RPMI8226 (cell line): ENCODE data around the gene MTSS2.
"Not testable (repeated sequence)": the region's sequence is repeated elsewhere in the genome, so short reads cannot be mapped to it uniquely, and the experiment has no call there.

ENCODE experiments used
- DNase-seq: peaks from one replicate; pipeline ENCODE4 v3.0.0-alpha.2; 2015

MTSS2 gene

DNA sequence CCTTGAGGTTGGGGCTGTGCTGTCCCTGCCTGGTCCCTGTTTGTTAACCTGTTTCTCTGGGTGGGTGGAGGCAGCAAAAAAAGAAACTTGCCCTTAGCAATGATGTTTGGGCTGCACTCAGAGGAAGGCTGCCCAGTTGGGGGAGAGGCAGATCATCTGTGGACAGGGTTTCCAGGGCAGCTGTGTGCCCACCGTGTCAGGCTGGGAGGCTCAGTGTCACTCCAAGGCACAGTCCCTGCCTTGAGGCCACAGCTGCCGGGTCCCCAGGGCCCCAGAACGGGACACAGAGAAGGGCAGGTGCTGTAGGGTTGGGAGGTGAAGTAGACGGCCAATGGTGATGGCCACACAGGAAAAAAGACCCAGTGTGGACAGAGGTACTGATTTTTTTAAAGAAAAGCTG is 35.6 kb downstream of the MTSS2 start:
- peak; percentile 7 for DNase-seq

DNA sequence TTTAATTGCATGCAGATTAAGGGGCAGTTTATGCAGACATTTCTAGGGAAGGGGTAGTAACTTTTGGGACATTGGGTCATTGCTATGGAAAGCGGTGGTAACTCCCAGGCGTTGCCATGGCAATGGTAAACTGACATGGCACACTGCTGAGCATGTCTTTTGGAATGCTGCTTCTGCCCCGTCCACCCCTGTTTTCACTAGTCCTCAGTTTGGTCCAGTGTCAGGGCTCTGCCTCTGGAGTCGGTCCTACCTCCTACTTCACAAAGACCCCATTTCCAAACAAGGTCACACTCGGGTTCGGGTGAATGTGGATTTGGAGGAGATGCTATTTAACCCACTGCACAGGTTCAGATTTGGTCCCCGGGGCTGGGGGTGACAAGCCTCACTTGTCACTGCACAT is 36.6 kb downstream of the MTSS2 start:
- peak; percentile 1 for DNase-seq

DNA sequence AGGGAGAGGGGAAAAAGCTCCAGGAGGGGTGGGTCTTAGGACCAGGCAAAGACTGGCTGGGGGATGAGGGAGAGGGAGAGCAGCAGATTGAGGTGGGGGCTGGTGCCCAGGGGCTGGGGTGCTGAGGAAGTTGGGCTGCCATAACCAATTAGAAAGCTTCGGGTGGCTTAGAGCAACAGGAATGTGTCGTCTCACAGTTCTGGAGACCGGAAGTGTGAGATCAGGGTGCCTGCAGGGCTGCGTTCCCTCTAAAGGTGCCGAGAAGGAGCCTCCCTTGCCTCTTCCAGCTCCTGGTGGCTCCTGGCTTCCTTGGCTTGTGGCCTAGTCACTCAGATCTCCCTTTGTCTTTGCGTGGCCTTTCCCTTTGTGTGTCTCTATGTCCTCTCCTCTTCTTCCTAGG is 37.2 kb downstream of the MTSS2 start:
- DNase-seq: peak; percentile 2

DNA sequence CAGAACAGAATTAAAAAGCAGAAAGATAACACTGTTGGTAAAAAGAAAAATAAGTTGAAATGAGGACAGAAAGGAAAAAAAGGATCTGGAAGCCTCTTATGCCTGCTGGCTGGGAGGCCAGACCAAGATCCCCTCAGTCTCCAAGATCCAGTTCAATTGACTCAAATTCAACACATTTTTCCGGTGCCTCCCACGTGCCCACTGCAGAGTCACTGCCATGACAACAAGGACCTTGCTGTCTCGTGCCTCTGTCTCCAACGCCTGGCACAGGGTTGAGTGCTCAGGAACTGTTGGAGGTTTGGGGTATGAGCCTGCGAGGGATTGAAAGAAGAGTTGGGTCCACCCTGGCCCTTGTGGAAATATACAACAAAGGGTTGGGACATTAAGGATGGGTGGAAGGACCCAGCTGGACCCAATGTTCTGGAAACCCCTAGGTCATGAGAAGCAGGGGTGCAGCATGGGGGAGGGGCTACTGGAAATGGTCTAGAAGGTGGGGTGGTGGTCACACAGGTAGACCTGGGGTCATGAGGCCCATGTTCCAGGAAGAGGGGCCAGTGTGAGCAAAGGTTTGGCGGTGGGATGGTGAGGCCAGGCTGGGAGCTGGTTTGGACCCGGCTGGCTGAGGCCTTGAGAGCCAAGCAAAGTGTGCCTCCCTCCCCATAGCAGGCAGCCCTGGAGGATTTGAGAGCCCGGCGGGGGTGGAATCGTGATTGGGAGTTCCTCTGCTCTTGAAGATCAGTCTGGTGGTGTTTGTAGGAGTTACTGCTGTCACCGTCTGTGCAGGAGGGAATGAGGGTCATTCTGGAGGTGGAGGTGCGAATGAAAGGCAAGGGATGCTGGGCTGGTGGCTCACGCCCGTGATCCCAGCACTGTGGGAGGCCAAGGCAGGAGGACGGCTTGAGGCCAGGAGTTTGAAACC is 38.2 kb downstream of the MTSS2 start:
- DNase-seq: peak; percentile 3

DNA sequence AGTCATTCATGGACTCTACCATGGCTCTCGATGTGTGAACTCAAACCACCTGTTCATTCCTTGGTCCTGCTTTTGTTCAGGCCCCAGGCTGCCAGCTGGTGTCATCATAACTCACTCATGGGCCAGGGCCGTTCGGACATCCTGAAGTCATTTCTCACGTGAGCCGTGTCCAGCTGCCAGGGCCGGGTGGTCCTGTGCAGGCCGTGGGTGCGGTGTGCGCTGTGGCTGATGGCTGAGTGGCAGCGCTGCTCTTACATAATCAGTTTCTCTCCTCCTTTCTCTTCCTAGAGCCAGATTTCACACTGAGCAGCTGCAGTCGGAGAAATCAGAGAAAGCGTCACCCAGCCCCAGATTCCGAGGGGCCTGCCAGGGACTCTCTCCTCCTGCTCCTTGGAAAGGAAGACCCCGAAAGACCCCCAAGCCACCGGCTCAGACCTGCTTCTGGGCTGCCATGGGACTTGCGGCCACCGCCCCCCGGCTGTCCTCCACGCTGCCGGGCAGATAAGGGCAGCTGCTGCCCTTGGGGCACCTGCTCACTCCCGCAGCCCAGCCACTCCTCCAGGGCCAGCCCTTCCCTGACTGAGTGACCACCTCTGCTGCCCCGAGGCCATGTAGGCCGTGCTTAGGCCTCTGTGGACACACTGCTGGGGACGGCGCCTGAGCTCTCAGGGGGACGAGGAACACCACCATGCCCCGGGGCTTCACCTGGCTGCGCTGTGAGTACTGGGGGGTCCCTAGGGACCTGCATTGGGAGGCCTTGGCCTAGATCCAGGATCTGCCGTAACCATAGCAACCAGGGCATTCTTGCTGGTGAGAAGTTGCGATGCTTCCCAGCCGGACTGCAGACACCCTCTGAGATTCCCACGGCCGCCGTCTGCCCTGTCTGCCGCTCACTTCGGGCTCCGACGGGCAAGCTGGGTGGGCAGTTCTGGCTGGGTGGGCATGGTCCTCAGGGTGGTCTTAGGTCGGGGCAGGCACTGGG is 39.3 kb downstream of the MTSS2 start, which contains the start of gene IL34:
Gene IL34 (plus strand): TSS at position 300 of the 982 bp plus-strand sequence. CDS start 389 bp downstream, at position 689.
- DNase-seq: peak; percentile 5

DNA sequence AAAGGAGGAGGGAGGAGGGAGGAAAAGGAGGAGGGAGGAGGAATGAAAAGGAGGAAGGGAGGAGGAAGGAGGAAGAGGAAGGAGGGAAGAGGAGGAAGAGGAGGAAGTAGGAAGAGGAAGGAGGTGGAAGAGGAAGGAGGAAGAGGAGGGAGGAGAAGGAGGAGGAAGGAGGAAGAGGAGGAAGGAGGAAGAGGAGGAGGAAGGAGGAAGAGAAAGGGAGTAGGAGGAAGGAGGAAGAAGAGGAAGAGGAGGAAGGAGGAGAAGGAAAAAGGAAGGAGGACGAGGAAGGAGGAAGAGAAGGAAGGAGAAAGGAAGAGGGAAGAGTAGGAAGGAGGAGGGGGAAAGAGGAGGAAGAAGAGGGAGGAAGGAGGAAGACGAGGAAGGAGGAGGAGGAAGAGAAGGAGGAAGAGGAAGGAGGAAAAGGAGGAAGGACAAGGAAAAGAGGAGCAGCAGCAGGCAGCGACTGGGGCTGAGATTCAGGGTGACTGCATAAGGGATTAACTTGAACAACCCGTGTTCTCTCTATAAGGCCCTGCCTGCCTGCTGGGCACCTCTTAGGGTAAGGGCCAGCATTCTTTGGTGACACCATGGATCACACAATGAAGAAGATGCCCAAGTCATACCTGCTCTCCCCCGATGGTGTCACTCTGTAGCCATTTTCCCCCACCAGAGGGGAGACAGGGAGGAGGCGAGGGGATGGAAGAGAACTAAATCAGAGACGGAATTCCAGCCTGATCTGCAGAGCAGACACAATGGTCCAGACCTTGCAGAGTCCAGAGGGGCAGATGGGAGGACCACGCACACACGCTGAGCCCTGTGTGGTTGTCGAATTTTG is 40.9 kb downstream of the MTSS2 start:
- peak; percentile 33 for DNase-seq

DNA sequence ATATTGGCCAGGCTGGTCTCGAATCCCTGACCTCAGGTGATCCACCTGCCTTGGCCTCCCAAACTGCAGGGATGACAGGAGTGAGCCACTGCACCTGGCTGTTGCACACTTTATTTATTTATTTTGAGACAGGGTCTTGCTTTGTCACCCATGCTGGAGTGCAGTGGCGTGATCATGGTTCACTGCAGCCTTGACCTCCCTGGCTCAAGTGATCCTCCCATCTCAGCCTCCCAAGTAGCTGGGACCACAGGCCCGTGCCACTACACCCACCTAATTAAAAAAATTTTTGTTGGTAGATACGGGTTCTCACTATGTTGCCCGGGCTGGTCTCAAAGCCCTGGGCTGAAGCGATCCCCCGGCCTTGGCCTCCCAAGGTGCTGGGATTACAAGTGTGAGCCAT is 42.6 kb downstream of the MTSS2 start:
- DNase-seq: not testable (repeated sequence)

DNA sequence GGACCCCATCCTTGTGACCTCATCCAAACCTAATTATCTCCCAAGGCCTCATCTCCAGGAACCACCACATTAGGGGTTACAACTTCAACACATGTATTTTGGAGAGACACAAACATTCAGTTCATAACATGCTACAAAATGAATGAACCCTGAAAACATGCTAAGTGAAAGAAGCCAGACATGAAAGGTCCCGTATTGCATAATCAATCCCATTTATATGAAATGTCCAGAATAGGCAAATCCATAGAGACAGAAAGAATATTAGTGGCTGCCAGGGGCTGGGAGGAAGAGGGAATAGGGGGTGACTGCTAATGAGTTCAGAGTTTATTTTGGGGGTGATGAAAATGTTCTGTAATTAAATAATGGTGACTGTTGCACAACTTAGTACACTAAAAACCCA is 43.2 kb downstream of the MTSS2 start:
- peak; percentile 0 for DNase-seq

DNA sequence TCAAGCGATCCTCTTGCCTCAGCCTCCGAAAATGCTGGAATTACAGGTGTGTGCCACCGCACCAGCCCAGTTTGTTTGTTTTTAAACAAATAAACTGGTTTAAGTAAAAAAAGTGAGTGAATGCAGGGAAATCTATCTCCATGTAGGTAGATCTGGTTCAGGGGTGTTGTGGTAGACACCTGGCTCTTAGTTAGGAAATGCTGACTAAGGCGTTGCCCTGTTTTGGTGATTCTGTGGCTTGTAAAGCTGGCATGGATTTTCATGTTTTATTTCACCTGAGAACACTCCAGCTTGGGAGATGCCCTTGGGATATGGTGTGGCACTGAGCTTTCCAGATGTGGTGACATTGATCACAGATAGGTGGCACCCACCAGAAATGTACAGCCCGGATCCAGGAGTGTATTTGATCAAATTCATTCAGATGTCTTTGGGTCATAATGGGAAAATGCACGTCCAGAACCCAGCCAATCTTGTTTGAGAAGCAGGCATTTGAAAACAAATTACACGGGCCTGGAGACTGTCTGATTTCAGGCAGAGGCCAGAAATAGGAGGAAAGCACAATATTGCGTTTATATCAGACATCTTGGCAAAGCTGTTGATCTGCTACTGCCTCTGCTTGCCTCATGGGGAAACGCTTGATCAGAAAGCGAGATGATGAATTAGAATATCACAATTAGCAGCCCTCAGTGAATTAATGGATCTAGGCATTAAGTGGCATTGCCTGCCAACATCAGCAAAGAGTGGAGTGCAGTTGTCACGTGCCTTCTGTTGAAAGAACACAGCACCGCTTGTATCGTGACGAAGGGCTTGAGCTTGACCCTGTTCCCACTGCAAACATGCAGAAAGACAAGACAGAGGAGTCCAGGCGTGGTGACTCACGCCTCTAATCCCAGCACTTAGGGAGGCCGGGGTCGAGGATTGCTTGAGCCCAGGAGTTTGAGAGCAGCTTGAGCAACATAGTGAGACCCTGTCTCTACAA is 46.8 kb downstream of the MTSS2 start:
- DNase-seq: peak; percentile 31
